Ovary (tissue), 3 donors: ENCODE results near the gene PLD2.

ENCODE experiments used
- CTCF ChIP-seq, 3 donors: fragments of 450-650 bp in 2 of 3; fragments of 200-600 bp in 1 of 3; IDR thresholded peaks; one replicate each; pipeline versions ENCODE4 v1.5.1 to v1.8.0; 2016 to 2022; ENCODE audit warnings: antibody characterized with exemption in 3 of 3, mild to moderate bottlenecking in 1 of 3
- POLR2A ChIP-seq: fragments of 450-650 bp; IDR thresholded peaks from one replicate; pipeline ENCODE4 v1.6.1; 2017; ENCODE audit warnings: antibody characterized with exemption, mild to moderate bottlenecking, moderate library complexity
- donor health status: DM: no; HTN: no; CAD: no.

- TF ChIP-seq POLR2A, result no peak
- TF ChIP-seq CTCF (IDR thresholded peaks at IDR 0.05), result no peak
These were observed 50.0 kb downstream of the PLD2 start for GRCh38 chr17:4856937-4857314.
